Loucy (cell line): Measurements from ENCODE around the gene MFAP5.
A peak's percentile ranks its signal among the peaks of the same experiment; 100 is the strongest.

Source experiments
- H2AFZ ChIP-seq: fragments of 200-600 bp; sonication (generic); 2 replicates; pipeline ENCODE4 v1.6.0; 2016; ENCODE audit warnings: antibody characterized with exemption, mild to moderate bottlenecking, low read length, moderate library complexity
- H3F3A ChIP-seq: fragments of 200-600 bp; 2 replicates; pipeline ENCODE4 v1.6.0; 2016; ENCODE audit warnings: antibody characterized with exemption, low read depth, mild to moderate bottlenecking
- H3K27me3 ChIP-seq: fragments of 200-600 bp; sonication (generic); 2 replicates; pipeline ENCODE4 v1.6.1; 2014; ENCODE audit warnings: low read length, mild to moderate bottlenecking; ENCODE audit not compliant: insufficient read depth, poor library complexity, severe bottlenecking
- H3K36me3 ChIP-seq: fragments of 200-600 bp; sonication (generic); 2 replicates; pipeline ENCODE4 v1.6.1; 2016; ENCODE audit warnings: low read length; ENCODE audit not compliant: insufficient read depth
- H3K4me1 ChIP-seq: fragments of 200-600 bp; sonication (generic); 2 replicates; pipeline ENCODE4 v1.5.1; 2014; ENCODE audit warnings: low read length, mild to moderate bottlenecking; ENCODE audit not compliant: insufficient read depth, poor library complexity, severe bottlenecking
- H3K4me2 ChIP-seq: fragments of 200-600 bp; sonication (generic); 2 replicates; pipeline ENCODE4 v1.6.0; 2014; ENCODE audit warnings: antibody characterized with exemption, low read length, low read depth, mild to moderate bottlenecking; ENCODE audit not compliant: poor library complexity, severe bottlenecking
- H3K4me3 ChIP-seq: fragments of 200-600 bp; sonication (generic); 2 replicates; pipeline ENCODE4 v1.5.1; 2014; ENCODE audit warnings: low read length, mild to moderate bottlenecking, mixed read lengths; ENCODE audit not compliant: poor library complexity, severe bottlenecking
- H3K79me2 ChIP-seq: fragments of 200-600 bp; sonication (generic); 2 replicates; pipeline ENCODE4 v1.6.1; 2014; ENCODE audit warnings: low read length; ENCODE audit not compliant: insufficient read depth
- H3K9ac ChIP-seq: fragments of 200-600 bp; sonication (generic); 2 replicates; pipeline ENCODE4 v1.6.0; 2014; ENCODE audit warnings: mild to moderate bottlenecking, low read depth, low read length, moderate library complexity; ENCODE audit not compliant: poor library complexity, severe bottlenecking
- H3K9me2 ChIP-seq: fragments of 200-600 bp; sonication (generic); replicated peaks from 2 replicates; pipeline ENCODE4 v1.6.1; 2016; ENCODE audit warnings: low read depth, low read length, mixed read lengths
- H3K9me3 ChIP-seq: fragments of 200-600 bp; sonication (generic); 2 replicates; pipeline ENCODE4 v1.6.1; 2014; ENCODE audit warnings: mild to moderate bottlenecking, antibody characterized with exemption, low read length, low read depth; ENCODE audit not compliant: insufficient read depth
- H4K20me1 ChIP-seq: fragments of 200-600 bp; sonication (generic); 2 replicates; pipeline ENCODE4 v1.6.0; 2014; ENCODE audit warnings: antibody characterized with exemption, low read length, mild to moderate bottlenecking; ENCODE audit not compliant: insufficient read depth, poor library complexity, severe bottlenecking
- CTCF ChIP-seq: fragments of 200-600 bp; sonication (generic); conservative IDR thresholded peaks from 2 replicates; pipeline ENCODE4 v1.5.1; 2014; ENCODE audit warnings: mild to moderate bottlenecking, antibody characterized with exemption, low read length
- EZH2phosphoT487 ChIP-seq: fragments of 200-600 bp; IDR thresholded peaks from 2 replicates; pipeline ENCODE4 v1.6.1; 2018; ENCODE audit warnings: antibody characterized with exemption, mild to moderate bottlenecking, moderate library complexity, borderline replicate concordance

Gene MFAP5

GRCh38 chr12:8648576-8649205, 13.9 kb downstream of the MFAP5 start:
- Histone ChIP-seq H3K9ac (no peak overlapping the region), H3F3A (no peaks in the 10 kb centered on the region), H3K4me2 (no peak overlapping the region), H3K9me2 (no peaks in the 10 kb centered on the region), H3K79me2 (no peaks in the 10 kb centered on the region), H3K4me3 (no peak overlapping the region), H2AFZ (no peak overlapping the region), H3K36me3 (no peaks in the 10 kb centered on the region), H3K27me3 (no peaks in the 10 kb centered on the region), H3K4me1 (no peaks in the 10 kb centered on the region), H4K20me1 (no peaks in the 10 kb centered on the region), H3K9me3 (no peaks in the 10 kb centered on the region)
- TF ChIP-seq EZH2phosphoT487, result no peak
- TF ChIP-seq CTCF, result no peak

GRCh38 chr12:8647968-8648367, 14.7 kb downstream of the MFAP5 start:
- Histone ChIP-seq H3K9me3 (no peaks in the 10 kb centered on the region), H3K9ac (no peak overlapping the region), H3K4me2 (no peak overlapping the region), H2AFZ (no peak overlapping the region), H3K4me3 (no peak overlapping the region), H3K36me3 (no peaks in the 10 kb centered on the region), H3K79me2 (no peaks in the 10 kb centered on the region), H3K4me1 (no peaks in the 10 kb centered on the region), H3K27me3 (no peaks in the 10 kb centered on the region), H4K20me1 (no peaks in the 10 kb centered on the region), H3K9me2 (no peaks in the 10 kb centered on the region), H3F3A (no peaks in the 10 kb centered on the region)
- TF ChIP-seq CTCF (no peak), EZH2phosphoT487 (no peak)

- H3K27me3 ChIP-seq, result no peaks in the 10 kb centered on the region
- peak overlapping the region; percentile 89 for H2AFZ ChIP-seq
- H3K9me3 ChIP-seq, result no peaks in the 10 kb centered on the region
- TF ChIP-seq EZH2phosphoT487 (no peak), CTCF (no peak)
- H4K20me1 ChIP-seq, result no peaks in the 10 kb centered on the region
- H3K9me2 ChIP-seq, result no peaks in the 10 kb centered on the region
- H3K4me1 ChIP-seq, result no peaks in the 10 kb centered on the region
- H3K4me3 ChIP-seq, result no peak overlapping the region
- H3F3A ChIP-seq, result no peaks in the 10 kb centered on the region
- no peaks in the 10 kb centered on the region for H3K36me3 ChIP-seq
- H3K79me2 ChIP-seq, result no peaks in the 10 kb centered on the region
- H3K4me2 ChIP-seq, result no peak overlapping the region
- H3K9ac ChIP-seq, result no peak overlapping the region
Observed at GRCh38 chr12:8644345-8645248, 18.0 kb downstream of the MFAP5 start.
